ENCODE results near the gene SLC12A4.

Gene SLC12A4

DNA sequence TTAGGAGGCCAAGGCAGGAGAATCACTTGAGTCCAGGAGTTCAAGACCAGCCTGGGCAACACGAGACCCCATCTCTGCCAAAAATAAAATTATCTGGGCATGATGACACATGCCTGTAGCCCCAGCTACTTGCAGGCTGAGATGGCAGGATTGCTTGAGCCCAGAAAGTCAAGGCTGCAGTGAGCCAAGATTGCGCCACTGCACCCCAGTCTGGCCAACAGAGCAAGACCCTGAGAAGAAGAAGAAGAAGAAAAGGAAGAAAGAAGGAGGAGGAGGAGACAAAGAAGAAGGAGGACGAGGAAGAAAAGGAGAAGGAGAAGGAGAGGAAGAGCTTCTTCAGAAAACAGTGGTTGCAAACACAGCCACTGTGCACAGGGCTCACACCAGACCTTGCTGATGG is 20.2 kb upstream of the SLC12A4 start:
- no peak overlapping the region for H3K4me3 Mint-ChIP-seq
- no peak overlapping the region for H3K27ac Mint-ChIP-seq
- H3K4me1 Mint-ChIP-seq = peaks cover 14% of the 10 kb centered on the region
- H3K9me3 Mint-ChIP-seq = no peaks in the 10 kb centered on the region
- peaks cover under 1% of the 10 kb centered on the region for H3K27me3 Mint-ChIP-seq (ENCODE audit: low read depth)
- TF ChIP-seq, protein P1, sequence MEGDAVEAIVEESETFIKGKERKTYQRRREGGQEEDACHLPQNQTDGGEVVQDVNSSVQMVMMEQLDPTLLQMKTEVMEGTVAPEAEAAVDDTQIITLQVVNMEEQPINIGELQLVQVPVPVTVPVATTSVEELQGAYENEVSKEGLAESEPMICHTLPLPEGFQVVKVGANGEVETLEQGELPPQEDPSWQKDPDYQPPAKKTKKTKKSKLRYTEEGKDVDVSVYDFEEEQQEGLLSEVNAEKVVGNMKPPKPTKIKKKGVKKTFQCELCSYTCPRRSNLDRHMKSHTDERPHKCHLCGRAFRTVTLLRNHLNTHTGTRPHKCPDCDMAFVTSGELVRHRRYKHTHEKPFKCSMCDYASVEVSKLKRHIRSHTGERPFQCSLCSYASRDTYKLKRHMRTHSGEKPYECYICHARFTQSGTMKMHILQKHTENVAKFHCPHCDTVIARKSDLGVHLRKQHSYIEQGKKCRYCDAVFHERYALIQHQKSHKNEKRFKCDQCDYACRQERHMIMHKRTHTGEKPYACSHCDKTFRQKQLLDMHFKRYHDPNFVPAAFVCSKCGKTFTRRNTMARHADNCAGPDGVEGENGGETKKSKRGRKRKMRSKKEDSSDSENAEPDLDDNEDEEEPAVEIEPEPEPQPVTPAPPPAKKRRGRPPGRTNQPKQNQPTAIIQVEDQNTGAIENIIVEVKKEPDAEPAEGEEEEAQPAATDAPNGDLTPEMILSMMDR (IDR thresholded peaks at IDR 0.05; ENCODE audit: unreplicated experiment in 3 of 3) = no peak
- H3K36me3 Mint-ChIP-seq (ENCODE audit: low read depth) = no peaks in the 10 kb centered on the region

DNA sequence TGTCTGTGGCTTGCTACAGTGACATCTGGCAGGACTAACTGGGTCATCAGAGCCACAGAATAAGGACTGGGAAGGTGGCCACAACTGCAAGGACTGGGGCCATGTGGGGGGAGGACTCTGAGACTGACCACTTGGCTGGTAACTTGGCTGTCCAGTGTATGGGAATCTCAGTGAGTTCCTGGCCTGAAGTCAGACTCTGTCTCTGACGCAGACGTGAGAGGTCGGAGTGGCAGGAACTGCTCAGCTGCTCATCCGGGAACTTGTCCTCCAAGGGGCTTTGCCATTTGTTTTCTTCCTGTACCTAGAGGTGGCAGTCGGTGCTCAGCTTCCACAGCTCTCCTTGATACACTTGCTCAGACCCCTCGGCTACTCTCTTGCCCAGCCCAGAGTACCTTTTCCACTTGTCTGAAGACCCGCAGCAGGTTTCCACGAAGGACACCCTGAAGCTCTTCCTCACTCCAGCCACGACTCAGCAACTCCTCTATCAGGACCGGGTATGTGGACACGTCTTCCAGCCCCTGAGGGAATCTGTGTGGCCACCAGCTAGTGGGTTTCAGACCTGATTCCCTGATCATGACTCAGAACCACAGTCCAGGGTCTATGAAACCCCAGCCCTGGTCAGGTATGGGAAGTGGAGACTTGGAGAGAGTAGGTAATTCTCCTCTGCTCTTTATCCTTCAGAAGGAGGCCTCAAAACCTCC is 19.2 kb upstream of the SLC12A4 start:
- TF ChIP-seq, protein P1 (IDR thresholded peaks at IDR 0.05; ENCODE audit: unreplicated experiment in 3 of 3) = no peak
- Mint-ChIP-seq H3K36me3 (ENCODE audit: low read depth) (no peaks in the 10 kb centered on the region), H3K27ac (peak overlapping the region in 1 of 3 experiments; percentile 15), H3K4me3 (no peak overlapping the region), H3K9me3 (peaks cover 3% of the 10 kb centered on the region), H3K4me1 (peaks cover 22% of the 10 kb centered on the region), H3K27me3 (ENCODE audit: low read depth) (no peaks in the 10 kb centered on the region)

DNA sequence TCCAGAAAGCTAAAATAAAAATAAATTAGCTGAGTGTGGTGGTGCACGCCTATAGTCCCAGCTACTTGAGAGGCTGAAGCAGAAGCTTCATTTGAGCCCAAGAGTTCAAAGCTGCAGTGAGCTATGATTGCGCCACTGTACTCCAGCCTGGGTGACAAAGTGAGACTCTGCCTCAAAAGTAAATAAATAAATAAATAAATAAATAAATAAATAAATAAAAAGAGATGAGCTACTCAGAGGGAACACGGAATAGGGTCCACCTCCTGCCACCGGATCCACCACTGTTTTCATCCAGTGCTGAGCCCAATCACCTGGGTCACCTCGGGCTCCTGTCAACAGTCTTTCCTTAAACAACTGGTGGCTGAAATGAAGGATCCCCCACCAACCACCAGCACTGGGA is 18.5 kb upstream of the SLC12A4 start:
- Mint-ChIP-seq H3K4me1 (peaks cover 22% of the 10 kb centered on the region), H3K36me3 (ENCODE audit: low read depth) (no peaks in the 10 kb centered on the region)

DNA sequence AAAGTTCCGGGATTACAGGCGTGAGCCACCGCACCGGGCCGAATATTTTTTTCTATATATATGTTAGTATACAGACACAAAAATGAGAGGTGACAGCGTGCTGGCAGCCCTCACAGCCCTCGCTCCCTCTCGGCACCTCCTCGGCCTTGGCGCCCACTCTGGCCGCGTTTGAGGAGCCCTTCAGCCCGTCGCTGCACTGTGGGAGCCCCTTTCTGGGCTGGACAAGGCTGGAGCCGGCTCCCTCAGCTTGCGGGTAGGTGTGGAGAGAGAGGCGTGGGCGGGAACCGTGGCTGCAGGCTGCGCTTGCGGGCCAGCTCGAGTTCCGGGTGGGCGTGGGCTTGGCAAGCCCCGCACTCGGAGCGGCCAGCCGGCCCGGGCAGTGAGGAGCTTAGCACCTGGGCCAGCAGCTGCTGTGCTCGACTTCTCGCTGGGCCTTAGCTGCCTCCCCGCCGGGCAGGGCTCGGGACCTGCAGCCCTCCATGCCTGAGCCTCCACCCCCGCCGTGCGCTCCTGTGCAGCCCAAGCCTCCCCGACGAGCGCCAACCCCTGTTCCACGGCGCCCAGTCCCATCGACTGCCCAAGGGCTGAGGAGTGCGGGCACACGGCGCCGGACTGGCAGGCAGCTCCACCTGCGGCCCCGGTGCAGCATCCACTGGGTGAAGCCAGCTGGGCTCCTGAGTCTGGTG is 13.7 kb upstream of the SLC12A4 start:
- H3K4me3 Mint-ChIP-seq = no peak overlapping the region

More for the DNA sequence above, 18.5 kb upstream of the SLC12A4 start:
- no peak overlapping the region for H3K4me3 Mint-ChIP-seq
- H3K27me3 Mint-ChIP-seq (ENCODE audit: low read depth) = no peaks in the 10 kb centered on the region
- TF ChIP-seq, protein P1 (IDR thresholded peaks at IDR 0.05; ENCODE audit: unreplicated experiment in 3 of 3) = no peak
- H3K9me3 Mint-ChIP-seq = peaks cover 3% of the 10 kb centered on the region
- no peak overlapping the region for H3K27ac Mint-ChIP-seq

DNA sequence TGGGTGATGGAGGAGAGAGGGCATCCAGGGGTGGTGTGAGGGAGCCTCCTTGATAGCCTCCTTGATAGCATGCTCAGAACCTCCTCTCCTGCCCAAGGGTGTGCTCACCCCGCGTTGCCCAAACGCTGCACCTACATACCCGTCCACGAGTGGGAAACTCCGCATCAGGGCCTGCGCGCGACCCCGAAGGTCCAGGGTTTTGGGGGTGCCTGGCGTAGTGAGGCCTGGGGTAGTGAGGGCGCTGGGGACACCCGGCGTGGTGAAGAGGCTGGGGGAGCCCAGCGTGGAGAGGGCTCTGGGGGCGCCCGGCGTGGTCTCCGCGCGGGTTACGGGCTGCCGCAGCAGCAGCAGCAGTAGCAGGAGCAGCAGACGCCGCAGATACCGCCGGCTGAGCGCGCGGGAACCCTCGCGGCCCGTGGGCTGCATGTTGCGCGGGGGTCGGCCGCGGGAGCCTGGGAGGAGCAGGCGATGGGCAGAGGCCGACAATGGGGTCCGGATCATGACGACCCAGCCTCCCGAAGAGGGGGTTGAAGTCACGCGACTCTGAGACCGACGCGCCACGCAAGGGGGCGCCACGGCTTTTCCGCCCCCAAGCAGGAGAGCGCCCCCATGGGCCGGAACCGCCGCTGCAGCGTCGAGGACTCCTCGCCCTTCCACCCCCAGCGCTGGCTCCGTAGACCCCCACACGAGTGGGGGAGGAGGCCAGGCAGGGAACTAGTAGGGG is 11.7 kb upstream of the SLC12A4 start, which contains the start of gene DPEP3:
DPEP3 (minus strand) TSS at position 545 of the 724 bp plus-strand sequence; CDS start at position 426, 119 bp downstream.
- no peaks in the 10 kb centered on the region for H3K36me3 Mint-ChIP-seq (ENCODE audit: low read depth)
- H3K27ac Mint-ChIP-seq = no peak within 1 kb of the TSS
- peaks cover 15% of the 10 kb centered on the region for H3K27me3 Mint-ChIP-seq (ENCODE audit: low read depth)
- TF ChIP-seq, protein P1 (IDR thresholded peaks at IDR 0.05; ENCODE audit: unreplicated experiment in 3 of 3) = no peak
- H3K4me3 Mint-ChIP-seq = no peak within 1 kb of the TSS
- H3K9me3 Mint-ChIP-seq = peaks cover 3% of the 10 kb centered on the region
- peaks cover 14% of the 10 kb centered on the region for H3K4me1 Mint-ChIP-seq

More for the DNA sequence above, 13.7 kb upstream of the SLC12A4 start:
- peaks cover 3% of the 10 kb centered on the region for H3K9me3 Mint-ChIP-seq
- H3K36me3 Mint-ChIP-seq (ENCODE audit: low read depth) = no peaks in the 10 kb centered on the region
- H3K4me1 Mint-ChIP-seq = peaks cover 15% of the 10 kb centered on the region
- TF ChIP-seq, protein P1 (IDR thresholded peaks at IDR 0.05; ENCODE audit: unreplicated experiment in 3 of 3) = no peak
- H3K27me3 Mint-ChIP-seq (ENCODE audit: low read depth) = peaks cover 3% of the 10 kb centered on the region
- no peak overlapping the region for H3K27ac Mint-ChIP-seq
